Ovary (tissue), 3 donors: Measurements from ENCODE around the gene SLC7A14.

Experiments used
- CTCF ChIP-seq, 3 donors: fragments of 450-650 bp in 2 of 3; fragments of 200-600 bp in 1 of 3; IDR thresholded peaks; one replicate each; pipeline versions ENCODE4 v1.5.1 to v1.8.0; 2016 to 2022; ENCODE audit warnings: antibody characterized with exemption in 3 of 3, mild to moderate bottlenecking in 1 of 3
- POLR2A ChIP-seq: fragments of 450-650 bp; IDR thresholded peaks from one replicate; pipeline ENCODE4 v1.6.1; 2017; ENCODE audit warnings: antibody characterized with exemption, mild to moderate bottlenecking, moderate library complexity
- donor health status: DM: no; HTN: no; CAD: no.

- TF ChIP-seq POLR2A (no peak), CTCF (IDR thresholded peaks at IDR 0.05) (no peak)
Measured at GRCh38 chr3:170465955-170466354, 119.9 kb downstream of the SLC7A14 start.
